Endothelial cell of umbilical vein (primary cell): Measurements from ENCODE around the gene RNF144B. TPM values are rescaled to one million over a fixed set of nuclear protein-coding genes. Genes with fewer than 3 reads are reported as not detected.

ENCODE experiments used
- BruUV-seq: library from RNA; stranded (reverse); fragments of 400-500 nt; replicated peaks from 2 replicates; lab custom pipeline; 2021; lab: Mats Ljungman, UMichigan
- CTCF ChIA-PET: fragments of 300-600, 350-600 bp; sonication (Branson Sonifier 250); formaldehyde crosslinking; loops from one replicate; lab custom pipeline; 2021; ENCODE audit warnings: antibody characterized with exemption, inconsistent platforms; lab: Charles Lee
- POLR2A ChIA-PET: fragments of 300-600, 350-600 bp; sonication (Branson Sonifier 250); formaldehyde crosslinking; loops from one replicate; lab custom pipeline; 2021; ENCODE audit warnings: antibody characterized with exemption, inconsistent platforms; lab: Charles Lee
- DNase-seq: peaks from one replicate; pipeline ENCODE4 v3.0.0-alpha.2; 2011; ENCODE audit warnings: low read depth, low spot score
- FAIRE-seq: peaks from 2 replicates; lab custom pipeline; 2011; peaks lifted over from hg19 to GRCh38; lab: Jason Lieb, UNC
- H2AFZ ChIP-seq: 2 replicates; pipeline ENCODE4 v1.6.0; 2012; ENCODE audit warnings: low read depth, low read length, control low read depth, inconsistent platforms
- H3K27ac ChIP-seq: 2 replicates; pipeline ENCODE4 v1.5.1; 2011; ENCODE audit warnings: low read depth, mild to moderate bottlenecking, control low read depth, low read length, moderate library complexity; ENCODE audit not compliant: insufficient read depth
- H3K27me3 ChIP-seq, 2 experiments: 2 replicates each; pipeline versions ENCODE4 v1.6.0 to v1.6.1; 2011; ENCODE audit warnings: low read length in 2 of 2, mixed read lengths in 1 of 2; ENCODE audit not compliant: control insufficient read depth in 2 of 2, insufficient read depth in 2 of 2
- H3K36me3 ChIP-seq, 2 experiments: 2 replicates in 1 of 2; 3 replicates in 1 of 2; pipeline ENCODE4 v1.5.1; 2011; ENCODE audit warnings: low read length in 2 of 2, mild to moderate bottlenecking in 1 of 2, moderate library complexity in 1 of 2; ENCODE audit not compliant: control insufficient read depth in 2 of 2, insufficient read depth in 2 of 2; ENCODE audit errors: extremely low read depth in 1 of 2
- H3K4me1 ChIP-seq: 3 replicates; pipeline ENCODE4 v1.5.1; 2011; ENCODE audit warnings: mild to moderate bottlenecking, low read length; ENCODE audit not compliant: control insufficient read depth, insufficient read depth; ENCODE audit errors: extremely low read depth
- H3K4me2 ChIP-seq: 2 replicates; pipeline ENCODE4 v1.6.1; 2011; ENCODE audit warnings: low read length, control low read depth, mixed read lengths; ENCODE audit not compliant: insufficient read depth
- H3K4me3 ChIP-seq, 3 experiments: fragments of 200-600 bp in 1 of 3; sonication (generic), shearing (Covaris generic) in 1 of 3; replicated peaks in 1 of 3; 2 replicates each; pipeline ENCODE4 v1.5.1; 2011 to 2016; ENCODE audit warnings: control low read depth in 3 of 3, low read length in 3 of 3, mild to moderate bottlenecking in 2 of 3, inconsistent platforms in 1 of 3, low read depth in 1 of 3, moderate library complexity in 1 of 3; ENCODE audit not compliant: insufficient read depth in 1 of 3
- H3K79me2 ChIP-seq: 2 replicates; pipeline ENCODE4 v1.6.0; 2012; ENCODE audit warnings: low read length, inconsistent platforms; ENCODE audit not compliant: control insufficient read depth, insufficient read depth
- H3K9ac ChIP-seq: replicated peaks from 2 replicates; pipeline ENCODE3; 2011; ENCODE audit warnings: low read length, control low read depth; ENCODE audit not compliant: insufficient read depth; ENCODE audit errors: extremely low read depth
- H3K9me1 ChIP-seq: replicated peaks from 3 replicates; pipeline ENCODE4 v1.6.0; 2011; ENCODE audit warnings: mild to moderate bottlenecking, low read length; ENCODE audit not compliant: control insufficient read depth, insufficient read depth; ENCODE audit errors: extremely low read depth
- H3K9me3 ChIP-seq: replicated peaks from 2 replicates; pipeline ENCODE4 v1.5.1; 2012; ENCODE audit warnings: low read length, inconsistent platforms; ENCODE audit not compliant: control insufficient read depth, insufficient read depth
- H4K20me1 ChIP-seq: replicated peaks from 2 replicates; pipeline ENCODE3; 2011; ENCODE audit warnings: mild to moderate bottlenecking, low read length; ENCODE audit not compliant: control insufficient read depth, insufficient read depth; ENCODE audit errors: extremely low read depth
- CTCF ChIP-seq, 2 donors: IDR thresholded peaks; 1 replicate in 1 of 2; 2 replicates in 1 of 2; pipeline ENCODE4 v1.5.1; 2011; ENCODE audit warnings: low read length in 2 of 2, mild to moderate bottlenecking in 2 of 2, moderate library complexity in 2 of 2, control low read depth in 1 of 2, inconsistent platforms in 1 of 2, low read depth in 1 of 2; ENCODE audit not compliant: insufficient read depth in 1 of 2; ENCODE audit errors: extremely low read depth in 1 of 2
- GATA2 ChIP-seq: IDR thresholded peaks from 2 replicates; pipeline ENCODE4 v1.7.0; 2011; ENCODE audit warnings: low read depth, mild to moderate bottlenecking, moderate library complexity, mixed read lengths, low read length; ENCODE audit not compliant: insufficient read length, insufficient read depth
- JUN ChIP-seq: IDR thresholded peaks from 2 replicates; pipeline ENCODE4 v1.6.1; 2011; ENCODE audit warnings: borderline replicate concordance, low read depth; ENCODE audit not compliant: insufficient read length, insufficient read depth
- MAX ChIP-seq: IDR thresholded peaks from 2 replicates; pipeline ENCODE4 v1.6.1; 2011; ENCODE audit not compliant: insufficient read depth, insufficient read length
- POLR2A ChIP-seq: IDR thresholded peaks from 2 replicates; pipeline ENCODE4 v1.6.1; 2012; ENCODE audit warnings: low read depth, mild to moderate bottlenecking, control low read depth, low read length
- POLR2AphosphoS5 ChIP-seq: IDR thresholded peaks from 2 replicates; pipeline ENCODE4 v1.6.1; 2012; ENCODE audit warnings: low read depth, mild to moderate bottlenecking, control low read depth, low read length, moderate library complexity; ENCODE audit not compliant: insufficient read depth
- dilution Hi-C: fragments of 300-500 bp; cut with MboI; formaldehyde crosslinking; loops from one replicate; pipeline ENCODE4 v1.15.0; 2019; ENCODE audit warnings: low sequenced_read_pairs; ENCODE audit not compliant: extremely low pct_ligation_motif_present
- intact Hi-C: fragments of 100-400 bp; cut with micrococcal nuclease; formaldehyde crosslinking; loops from one replicate; pipeline ENCODE4 v1.10.0; 2022
- polyA plus RNA-seq, 4 experiments: library from polyadenylated mRNA; depleted of rRNA in 3 of 4; stranded (reverse) in 3 of 4; unstranded in 1 of 4; fragments of >200 nt; gene quantifications; 2 replicates each; pipeline versions ENCODE4 v1.2.1 to v1.2.3, GENCODE V29; 2011 to 2012; ENCODE audit warnings: missing spikeins in 1 of 4
- total RNA-seq: library from RNA; stranded (reverse); gene quantifications from 2 replicates; pipeline ENCODE4 v1.2.3, GENCODE V29; 2021

Gene RNF144B
- total and polyA plus RNA-seq, 2 donors (not counting 3 experiments of a cell fraction or from before 2014, with no cell fraction given): 18.1 to 97.3 TPM

- H3K79me2 ChIP-seq: no peaks in the 10 kb centered on the region
- BruUV-seq: no TSS peak
- DNase-seq (no peak), FAIRE-seq (no peak)
- H3K4me2 ChIP-seq: no peak overlapping the region
- no peak overlapping the region for H3K27ac ChIP-seq
- H2AFZ ChIP-seq: no peak overlapping the region
- intact Hi-C loops (loop anchor here (5.0 kb wide), 1 partner anchor 1359 kb away; no protein-coding TSS in a partner anchor), dilution Hi-C loops (no loop called here)
- no peaks in the 10 kb centered on the region for H3K36me3 ChIP-seq
- no peaks in the 10 kb centered on the region for H4K20me1 ChIP-seq
- peaks cover 9% of the 10 kb centered on the region for H3K4me1 ChIP-seq
- no peak overlapping the region for H3K4me3 ChIP-seq
- CTCF ChIA-PET: interaction anchor here (0.7 to 7.1 kb wide), 7 partner anchors 9 to 1550 kb away, joined by 3 to 93 read pairs (median 4); partner anchors contain the start of gene RNF144B
- POLR2A ChIA-PET: no interaction called here
- no peaks in the 10 kb centered on the region for H3K27me3 ChIP-seq
- no peak overlapping the region for H3K9ac ChIP-seq
- H3K9me1 ChIP-seq: no peaks in the 10 kb centered on the region
- TF ChIP-seq CTCF (IDR thresholded peaks at IDR 0.05; ENCODE audit: extremely low read depth in 1 of 2, insufficient read depth in 1 of 2, low read depth in 1 of 2, low read length in 2 of 2) (no peak), GATA2 (no peak), MAX (no peak), POLR2AphosphoS5 (no peak), POLR2A (no peak), JUN (no peak)
- no peaks in the 10 kb centered on the region for H3K9me3 ChIP-seq
Observed at GRCh38 chr6:18506382-18507017, 119.3 kb downstream of the RNF144B start.
